GM12878 (cell line): ENCODE data around the gene OPN3. TPM values are rescaled to one million over a fixed set of nuclear protein-coding genes. Genes with fewer than 3 reads are reported as not detected.

Experiments
- ATAC-seq: fragments of 200-7000 bp; cut with Tn5 transposase; 3 replicates; pipeline ENCODE4 v1.9.1; 2020; ENCODE audit warnings: mild to moderate bottlenecking, moderate library complexity
- Bru-seq: library from RNA; stranded (reverse); fragments of 400-500 nt; gene quantifications from one replicate; lab custom pipeline; 2021; lab: Mats Ljungman, UMichigan
- BruChase-seq, 2 experiments: library from RNA; stranded (reverse); fragments of 400-500 nt; gene quantifications; one replicate each; lab custom pipeline; 2021; lab: Mats Ljungman, UMichigan
- BruUV-seq: library from RNA; stranded (reverse); fragments of 400-500 nt; replicated peaks from 2 replicates; lab custom pipeline; 2021; lab: Mats Ljungman, UMichigan
- CTCF ChIA-PET: fragments of 300-600 bp; sonication (Branson Sonifier 250); formaldehyde crosslinking; extraction: SDS; loops from one replicate; lab custom pipeline; 2021; ENCODE audit warnings: inconsistent platforms; lab: Yijun Ruan, JAX
- POLR2A ChIA-PET: fragments of 350-600 bp; formaldehyde crosslinking; extraction: SDS; loops from one replicate; lab custom pipeline; 2021; ENCODE audit warnings: inconsistent platforms; lab: Charles Lee
- RAD21 ChIA-PET: fragments of 300-600 bp; sonication (Branson Sonifier 250); formaldehyde crosslinking; loops from one replicate; lab custom pipeline; 2023; ENCODE audit warnings: antibody characterized with exemption; ENCODE audit not compliant: unreplicated experiment; lab: Charles Lee
- SMC1A ChIA-PET: fragments of 300-600 bp; sonication (Branson Sonifier 250); formaldehyde crosslinking; loops from one replicate; lab custom pipeline; 2023; ENCODE audit not compliant: unreplicated experiment, uncharacterized antibody; lab: Charles Lee
- DNase-seq: peaks from one replicate; pipeline ENCODE4 v3.0.0-alpha.2; 2011; ENCODE audit warnings: low read depth, low spot score
- FAIRE-seq: peaks from 3 replicates; lab custom pipeline; 2011; peaks lifted over from hg19 to GRCh38; lab: Jason Lieb, UNC
- H2AFZ ChIP-seq: 2 replicates; pipeline ENCODE4 v1.6.0; 2011; ENCODE audit warnings: low read depth, low read length, control low read depth; ENCODE audit not compliant: control insufficient read depth
- H3K27ac ChIP-seq: 2 replicates; pipeline ENCODE4 v1.5.1; 2011; ENCODE audit warnings: control low read depth; ENCODE audit not compliant: control insufficient read depth, insufficient read depth
- H3K27me3 ChIP-seq, 2 experiments: replicated peaks in 1 of 2; 2 replicates each; pipeline versions ENCODE4 v1.6.0 to v1.6.1; 2011; ENCODE audit warnings: low read length in 1 of 2; ENCODE audit not compliant: control insufficient read depth in 2 of 2, insufficient read depth in 2 of 2
- H3K36me3 ChIP-seq, 2 experiments: 2 replicates each; pipeline ENCODE4 v1.5.1; 2011; ENCODE audit warnings: low read length in 1 of 2; ENCODE audit not compliant: control insufficient read depth in 2 of 2, insufficient read depth in 2 of 2
- H3K4me1 ChIP-seq: 2 replicates; pipeline ENCODE4 v1.6.1; 2011; ENCODE audit warnings: mild to moderate bottlenecking, low read length, moderate library complexity, mixed read lengths; ENCODE audit not compliant: control insufficient read depth, insufficient read depth
- H3K4me2 ChIP-seq: 2 replicates; pipeline ENCODE4 v1.6.0; 2011; ENCODE audit warnings: control low read depth; ENCODE audit not compliant: control insufficient read depth, insufficient read depth
- H3K4me3 ChIP-seq: fragments of 200-600 bp; sonication (generic); 2 replicates; pipeline ENCODE4 v1.5.1; 2016
- H3K79me2 ChIP-seq: 2 replicates; pipeline ENCODE4 v1.6.0; 2011; ENCODE audit warnings: low read length; ENCODE audit not compliant: control insufficient read depth, insufficient read depth
- H3K9ac ChIP-seq: 2 replicates; pipeline ENCODE4 v1.8.0; 2011; ENCODE audit warnings: low read length, control low read depth, mixed read lengths; ENCODE audit not compliant: control insufficient read depth, insufficient read depth
- H3K9me3 ChIP-seq: replicated peaks from 3 replicates; pipeline ENCODE4 v1.5.1; 2011; ENCODE audit warnings: mild to moderate bottlenecking, low read length; ENCODE audit not compliant: control insufficient read depth, insufficient read depth
- H4K20me1 ChIP-seq: 2 replicates; pipeline ENCODE4 v1.6.0; 2011; ENCODE audit not compliant: control insufficient read depth, insufficient read depth
- ASH2L ChIP-seq: fragments of 300-600, 200-600 bp; sonication (generic); IDR thresholded peaks from 2 replicates; pipeline ENCODE4 v1.6.1; 2017; ENCODE audit warnings: low read depth, mild to moderate bottlenecking, borderline replicate concordance
- BCL11A ChIP-seq: IDR thresholded peaks from 2 replicates; pipeline ENCODE4 v1.6.1; 2011; ENCODE audit warnings: low read depth, low read length
- CBX5 ChIP-seq: sonication (generic); IDR thresholded peaks from 2 replicates; pipeline ENCODE4 v1.6.1; 2016; ENCODE audit warnings: low read depth, moderate library complexity, mild to moderate bottlenecking, inconsistent platforms
- EGR1 ChIP-seq, 2 experiments: IDR thresholded peaks; 1 replicate in 1 of 2; 2 replicates in 1 of 2; pipeline ENCODE4 v1.6.1; 2011 to 2012; ENCODE audit warnings: low read depth in 2 of 2, low read length in 2 of 2, borderline replicate concordance in 1 of 2, mild to moderate bottlenecking in 1 of 2, moderate library complexity in 1 of 2
- FOXM1 ChIP-seq: IDR thresholded peaks from 2 replicates; pipeline ENCODE4 v1.6.1; 2012; ENCODE audit warnings: low read depth, mild to moderate bottlenecking, inconsistent platforms, low read length, moderate library complexity
- IRF3 ChIP-seq: fragments of 450-650 bp; IDR thresholded peaks from 2 replicates; pipeline ENCODE4 v1.6.1; 2014; ENCODE audit warnings: mild to moderate bottlenecking
- MAX ChIP-seq: IDR thresholded peaks from 2 replicates; pipeline ENCODE4 v1.6.1; 2012; ENCODE audit warnings: low read depth, low read length, improper control_type of control experiment
- MXI1 ChIP-seq: fragments of 150-350 bp; IDR thresholded peaks from 2 replicates; pipeline ENCODE4 v1.6.1; 2011; ENCODE audit warnings: low read depth, mild to moderate bottlenecking, inconsistent platforms, low read length, improper control_type of control experiment
- PAX5 ChIP-seq: IDR thresholded peaks from 2 replicates; pipeline ENCODE4 v1.6.1; 2011; ENCODE audit warnings: low read depth, low read length, borderline replicate concordance
- RAD21 ChIP-seq: IDR thresholded peaks from 2 replicates; pipeline ENCODE4 v1.6.1; 2011; ENCODE audit warnings: mild to moderate bottlenecking, low read depth, low read length, moderate library complexity; ENCODE audit not compliant: insufficient read depth
- RB1 ChIP-seq: fragments of 450-650 bp; formaldehyde crosslinking; IDR thresholded peaks from 2 replicates; pipeline ENCODE4 v1.6.1; 2017; ENCODE audit warnings: mild to moderate bottlenecking, borderline replicate concordance
- RBBP5 ChIP-seq: fragments of 200-600 bp; sonication (generic); conservative IDR thresholded peaks from 2 replicates; pipeline ENCODE4 v1.6.1; 2016
- SMARCA5 ChIP-seq: fragments of 450-650 bp; IDR thresholded peaks from 2 replicates; pipeline ENCODE4 v1.6.1; 2017; ENCODE audit warnings: mild to moderate bottlenecking
- TBL1XR1 ChIP-seq: IDR thresholded peaks from 2 replicates; pipeline ENCODE4 v1.6.1; 2012; ENCODE audit warnings: low read depth, low read length, improper control_type of control experiment
- ZNF622 ChIP-seq: fragments of 450-650 bp; IDR thresholded peaks from 2 replicates; pipeline ENCODE4 v1.6.1; 2017; ENCODE audit warnings: mild to moderate bottlenecking, inconsistent platforms
- WGBS: methylation state at CpG from one replicate; pipeline ENCODE4 v1.1.6; 2016; ENCODE audit warnings: low lambda C conversion rate; ENCODE audit not compliant: insufficient replicate concordance, insufficient coverage; ENCODE audit errors: missing lambda C conversion rate; 5-methylcytosine and 5-hydroxymethylcytosine counted together
- in situ Hi-C: fragments of 300-500 bp; cut with MboI; formaldehyde crosslinking; loops from 9 replicates; pipeline ENCODE4 v1.14.3; 2018; ENCODE audit warnings: mixed read lengths
- intact Hi-C: fragments of 100-400 bp; cut with micrococcal nuclease; formaldehyde crosslinking; loops from one replicate; pipeline ENCODE4 v1.14.2; 2022; ENCODE audit not compliant: unreplicated experiment
- long read RNA-seq, 2 experiments: library from polyadenylated mRNA; unstranded; transcript quantifications; one replicate each; pipeline ENCODE4 v2.0.0, GENCODE V29; 2019 to 2020
- polyA minus RNA-seq, 3 experiments: library from RNA; depleted of rRNA, polyadenylated mRNA; stranded (reverse); fragments of >200 nt; gene quantifications; 2 replicates each; pipeline ENCODE4 v1.2.3, GENCODE V29; 2011
- polyA plus RNA-seq, 11 experiments: library from polyadenylated mRNA; depleted of rRNA in 4 of 11; unstranded in 6 of 11; stranded (reverse) in 5 of 11; fragments of >200 nt; fragmentation: Nextera tagmentation in 4 of 11; fragmentation: Illumina TruSeq in 1 of 11; extraction: Ambion mirVana in 4 of 11; extraction: Trizol in 1 of 11; gene quantifications; 1 replicate in 1 of 11; 2 replicates in 10 of 11; pipeline versions ENCODE4 v1.2.1 to v1.2.3, GENCODE V29; 2011 to 2016; ENCODE audit warnings: inconsistent platforms in 2 of 11, missing spikeins in 2 of 11, low read depth in 1 of 11
- total RNA-seq, 4 experiments: library from RNA; depleted of rRNA in 3 of 4; stranded (reverse); fragments of >200 nt in 3 of 4; fragmentation: Illumina TruSeq in 1 of 4; extraction: Trizol in 1 of 4; gene quantifications; 2 replicates each; pipeline versions ENCODE4 v1.2.1 to v1.2.3, GENCODE V29; 2013 to 2021
- TF ChIP-seq, protein P1 (sequence below): fragments of 450-650 bp; IDR thresholded peaks from 2 replicates; pipeline ENCODE4 v1.6.1; 2018; ENCODE audit warnings: borderline replicate concordance, mild to moderate bottlenecking; ENCODE audit not compliant: partially characterized antibody

Gene OPN3
- 0.50 and 0.95 TPM in 2 replicates for total RNA-seq (2013; cell fraction: nucleolus; rRNA removed)
- 9.6 and 12.0 TPM in 2 replicates for total RNA-seq (2014; rRNA removed)
- 8.8 and 9.3 TPM in 2 replicates for total RNA-seq (2014; rRNA removed; fragmentation: Illumina TruSeq; extraction: Trizol)
- 7.6 and 8.3 TPM in 2 replicates for total RNA-seq (2021)
- 5.8 TPM for polyA plus RNA-seq (2011; ENCODE audit: low read depth)
- polyA plus RNA-seq (2011; rRNA removed): 0.26 and 0.78 TPM in 2 replicates
- 0.10 and 0.13 TPM in 2 replicates for polyA plus RNA-seq (2011; cell fraction: cytosol; rRNA removed)
- 0.12 and 0.20 TPM in 2 replicates for polyA plus RNA-seq (2011; cell fraction: nucleus; rRNA removed)
- polyA plus RNA-seq (2012): 5.5 and 10.1 TPM in 2 replicates
- 9.3 and 15.1 TPM in 2 replicates for polyA plus RNA-seq (2014; fragmentation: Illumina TruSeq; extraction: Trizol)
- 1 to 10 TPM; 1.3 to 3.9 TPM for polyA plus RNA-seq (2014; fragmentation: Nextera tagmentation; extraction: Ambion mirVana)
- polyA plus RNA-seq (2014; rRNA removed): 7.2 and 7.4 TPM in 2 replicates
- 10 to 100 TPM in 1 of 2 experiments, 1 to 10 TPM in 1; 5.2 to 12.2 TPM for polyA plus RNA-seq (2016; fragmentation: Nextera tagmentation; extraction: Ambion mirVana)
- not detected in 2 replicates for polyA minus RNA-seq (2011; rRNA and poly(A)+ RNA removed)
- 0.73 and 0.94 TPM in 2 replicates for polyA minus RNA-seq (2011; cell fraction: cytosol; rRNA and poly(A)+ RNA removed)
- polyA minus RNA-seq (2011; cell fraction: nucleus; rRNA and poly(A)+ RNA removed): 0.48 TPM in 1 of 2 replicates, not detected in the other
- percentile 39 among the genes with signal in this experiment for Bru-seq, nascent RNA
- percentile 36 among the genes with signal in this experiment for BruChase-seq, experiment 1, labeled RNA remaining after a 6-hour chase
- percentile 35 among the genes with signal in this experiment for BruChase-seq, experiment 2, labeled RNA remaining after a 2-hour chase
- long read RNA-seq, experiment 1: 0 reads
- long read RNA-seq, experiment 2: 0 reads

GRCh38 chr1:241640149-241640866, at the start of gene OPN3, which contains the start of gene CHML:
Gene OPN3, minus strand, starts transcription at chr1:241640369. Its CDS starts 115 bp downstream, at chr1:241640254.
Gene CHML, minus strand, starts transcription at chr1:241640369. Its CDS starts 4,603 bp downstream, at chr1:241635766.
- Histone ChIP-seq H4K20me1 (no peaks in the 10 kb centered on the region), H3K27me3 (no peaks in the 10 kb centered on the region), H3K4me1 (peaks cover 10% of the 10 kb centered on the region), H2AFZ (peak within 1 kb of the TSS; percentile 95), H3K4me2 (peak within 1 kb of the TSS; percentile 87), H3K9me3 (no peaks in the 10 kb centered on the region; the same call in 2 of the 3 replicates), H3K4me3 (peak within 1 kb of the TSS; percentile 94), H3K79me2 (peaks cover 38% of the 10 kb centered on the region), H3K36me3 (no peaks in the 10 kb centered on the region), H3K9ac (peak within 1 kb of the TSS; percentile 85), H3K27ac (peak within 1 kb of the TSS; percentile 75)
- WGBS: 8% methylated on average over 27 of the region's 81 CpGs
- intact Hi-C loops: no loop called here
- ChIA-PET SMC1A (no interaction called here), RAD21 (no interaction called here), CTCF (interaction anchor here (0.7 to 0.9 kb wide), 3 partner anchors 13 to 208 kb away, joined by 3 to 5 read pairs (median 3); partner anchors contain the start of gene EXO1), POLR2A (interaction anchor here (0.5 kb wide), 1 partner anchor 169 kb away, joined by 3 read pairs; no protein-coding TSS in a partner anchor)
- DNase-seq (no peak), ATAC-seq (peak; percentile 96), FAIRE-seq (no peak)
- in situ Hi-C loops: no loop called here
- no TSS peak for BruUV-seq
- TF ChIP-seq RBBP5: no peak
- no peak for TF ChIP-seq IRF3
- TF ChIP-seq MAX: no peak
- no peak for TF ChIP-seq SMARCA5
- TF ChIP-seq, protein P1, sequence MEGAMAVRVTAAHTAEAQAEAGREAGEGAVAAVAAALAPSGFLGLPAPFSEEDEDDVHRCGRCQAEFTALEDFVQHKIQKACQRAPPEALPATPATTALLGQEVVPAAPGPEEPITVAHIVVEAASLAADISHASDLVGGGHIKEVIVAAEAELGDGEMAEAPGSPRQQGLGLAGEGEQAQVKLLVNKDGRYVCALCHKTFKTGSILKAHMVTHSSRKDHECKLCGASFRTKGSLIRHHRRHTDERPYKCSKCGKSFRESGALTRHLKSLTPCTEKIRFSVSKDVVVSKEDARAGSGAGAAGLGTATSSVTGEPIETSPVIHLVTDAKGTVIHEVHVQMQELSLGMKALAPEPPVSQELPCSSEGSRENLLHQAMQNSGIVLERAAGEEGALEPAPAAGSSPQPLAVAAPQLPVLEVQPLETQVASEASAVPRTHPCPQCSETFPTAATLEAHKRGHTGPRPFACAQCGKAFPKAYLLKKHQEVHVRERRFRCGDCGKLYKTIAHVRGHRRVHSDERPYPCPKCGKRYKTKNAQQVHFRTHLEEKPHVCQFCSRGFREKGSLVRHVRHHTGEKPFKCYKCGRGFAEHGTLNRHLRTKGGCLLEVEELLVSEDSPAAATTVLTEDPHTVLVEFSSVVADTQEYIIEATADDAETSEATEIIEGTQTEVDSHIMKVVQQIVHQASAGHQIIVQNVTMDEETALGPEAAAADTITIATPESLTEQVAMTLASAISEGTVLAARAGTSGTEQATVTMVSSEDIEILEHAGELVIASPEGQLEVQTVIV: no peak
- 0 out of 3 replicates have a peak, but pooled peaks of 1 of the 2 experiments have one; percentile 1 for TF ChIP-seq EGR1 (IDR thresholded peaks at IDR 0.05; ENCODE audit: borderline replicate concordance in 1 of 2, low read depth in 2 of 2, low read length in 2 of 2)
- TF ChIP-seq RB1: peak; percentile 34; the same call in 1 of the 2 replicates
- TF ChIP-seq RAD21: no peak
- TF ChIP-seq ZNF622: no peak
- TF ChIP-seq TBL1XR1: no peak
- TF ChIP-seq MXI1: no peak
- no peak for TF ChIP-seq BCL11A
- no peak for TF ChIP-seq ASH2L
- no peak for TF ChIP-seq FOXM1
- 0 out of 2 replicates have a peak, but pooled peaks have one; percentile 37 for TF ChIP-seq PAX5
- no peak for TF ChIP-seq CBX5
